SK-N-MC (cell line): ENCODE data around the gene PRR35.

Source experiments
- EZH2 ChIP-seq: fragments of 200-600 bp; sonication (generic); IDR thresholded peaks from one replicate; pipeline ENCODE4 v1.6.1; 2017; ENCODE audit warnings: antibody characterized with exemption
- FOXP2 ChIP-seq: optimal IDR thresholded peaks from 2 replicates; pipeline ENCODE3; 2011; ENCODE audit warnings: mild to moderate bottlenecking, moderate library complexity; ENCODE audit not compliant: insufficient read depth; ENCODE audit errors: extremely low read length, control extremely low read depth
- POLR2AphosphoS5 ChIP-seq: IDR thresholded peaks from 2 replicates; pipeline ENCODE4 v1.6.1; 2012; ENCODE audit warnings: mild to moderate bottlenecking, low read depth, low read length, borderline replicate concordance

GRCh38 chr16:577796-578195 is 17.6 kb downstream of the PRR35 start:
- no peak for TF ChIP-seq EZH2
- no peak for TF ChIP-seq POLR2AphosphoS5
- TF ChIP-seq FOXP2: no peak
